ENCODE results near the gene PRDX5.
"Not testable (repeated sequence)": the region's sequence is repeated elsewhere in the genome, so short reads cannot be mapped to it uniquely, and the experiment has no call there.

Gene PRDX5

DNA sequence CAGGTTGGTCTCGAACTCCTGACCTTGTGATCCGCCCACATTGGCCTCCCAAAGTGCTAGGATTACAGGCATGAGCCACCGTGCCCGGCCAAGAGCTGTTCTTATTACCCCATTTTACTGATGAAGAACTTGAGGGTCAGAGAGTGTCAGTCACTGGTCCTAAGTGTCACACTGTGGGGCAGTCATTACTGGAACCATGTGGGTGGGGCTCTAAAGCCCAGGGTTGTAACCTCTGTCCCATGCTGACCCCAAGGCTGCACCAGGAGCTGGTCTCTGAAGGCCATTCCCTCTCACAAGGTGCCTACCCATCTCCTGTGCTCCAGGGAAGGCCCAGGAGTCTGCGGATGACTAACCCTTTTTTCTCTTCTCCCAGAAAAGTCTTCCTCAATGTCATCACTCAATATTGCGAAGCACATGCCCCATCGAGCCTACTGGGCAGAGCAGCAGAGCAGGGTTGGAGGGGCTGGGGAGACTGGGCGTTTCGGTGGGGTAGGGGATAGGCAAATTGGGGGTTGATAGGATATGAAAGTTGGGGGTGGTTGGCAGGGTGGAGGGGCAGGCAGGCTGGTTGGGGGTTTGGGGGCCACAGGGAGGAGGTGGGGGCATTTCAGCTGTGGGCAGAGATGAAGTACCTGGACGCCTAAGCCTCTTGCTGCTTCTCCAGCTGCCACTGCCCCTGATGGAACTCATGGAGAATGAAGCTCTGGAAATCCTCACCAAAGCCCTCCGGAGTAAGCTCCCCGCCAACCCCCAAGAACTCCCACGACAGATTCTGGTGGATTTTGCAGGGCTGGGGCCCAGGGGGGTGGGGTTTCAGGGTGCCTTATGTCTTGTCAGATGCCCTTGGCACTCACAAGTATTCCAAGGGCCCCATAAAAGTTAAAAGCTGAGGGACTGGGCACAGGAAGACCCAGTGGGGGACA lies 14.6 kb upstream of the PRDX5 start:
- no peak overlapping the region for H3K27ac ChIP-seq (ENCODE audit: low read length)
- H3K9ac ChIP-seq (ENCODE audit: low read length), result no peak overlapping the region

DNA sequence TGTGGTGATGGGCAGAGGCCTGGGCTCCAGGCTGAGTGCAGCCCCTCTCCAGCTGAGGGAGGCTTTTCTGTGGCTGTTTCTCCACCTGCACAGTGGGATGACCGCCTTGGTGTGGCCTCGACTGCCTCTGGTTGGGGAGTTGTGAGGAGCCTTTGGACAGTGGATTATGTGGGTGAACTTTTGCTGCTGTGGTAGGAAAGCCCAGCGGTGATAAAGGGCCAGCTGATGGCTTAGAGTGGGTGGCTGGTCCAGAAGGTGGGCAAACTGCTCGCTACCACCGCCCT lies 13.9 kb upstream of the PRDX5 start:
- H3K27ac ChIP-seq (ENCODE audit: low read length), result no peak overlapping the region
- no peaks in the 10 kb centered on the region for H3K36me3 ChIP-seq (ENCODE audit: control insufficient read depth, low read depth, low read length)
- H3K27me3 ChIP-seq (ENCODE audit: control insufficient read depth, insufficient read depth, low read length), result peaks cover 31% of the 10 kb centered on the region
- H3K4me3 ChIP-seq (ENCODE audit: low read length), result peak overlapping the region; percentile 66
- no peaks in the 10 kb centered on the region for H3K9me3 ChIP-seq (ENCODE audit: control insufficient read depth, low read depth, low read length)
- peaks cover 10% of the 10 kb centered on the region for H3K4me1 ChIP-seq (ENCODE audit: control insufficient read depth, low read depth, low read length)
- H3K9ac ChIP-seq (ENCODE audit: low read length), result peak overlapping the region; percentile 83

More for the DNA sequence above, 14.6 kb upstream of the PRDX5 start:
- H3K27me3 ChIP-seq (ENCODE audit: control insufficient read depth, insufficient read depth, low read length), result peaks cover 37% of the 10 kb centered on the region
- no peaks in the 10 kb centered on the region for H3K9me3 ChIP-seq (ENCODE audit: control insufficient read depth, low read depth, low read length)
- no peaks in the 10 kb centered on the region for H3K36me3 ChIP-seq (ENCODE audit: control insufficient read depth, low read depth, low read length)
- peak overlapping the region; percentile 66 for H3K4me3 ChIP-seq (ENCODE audit: low read length)
- H3K4me1 ChIP-seq (ENCODE audit: control insufficient read depth, low read depth, low read length), result peaks cover 10% of the 10 kb centered on the region

DNA sequence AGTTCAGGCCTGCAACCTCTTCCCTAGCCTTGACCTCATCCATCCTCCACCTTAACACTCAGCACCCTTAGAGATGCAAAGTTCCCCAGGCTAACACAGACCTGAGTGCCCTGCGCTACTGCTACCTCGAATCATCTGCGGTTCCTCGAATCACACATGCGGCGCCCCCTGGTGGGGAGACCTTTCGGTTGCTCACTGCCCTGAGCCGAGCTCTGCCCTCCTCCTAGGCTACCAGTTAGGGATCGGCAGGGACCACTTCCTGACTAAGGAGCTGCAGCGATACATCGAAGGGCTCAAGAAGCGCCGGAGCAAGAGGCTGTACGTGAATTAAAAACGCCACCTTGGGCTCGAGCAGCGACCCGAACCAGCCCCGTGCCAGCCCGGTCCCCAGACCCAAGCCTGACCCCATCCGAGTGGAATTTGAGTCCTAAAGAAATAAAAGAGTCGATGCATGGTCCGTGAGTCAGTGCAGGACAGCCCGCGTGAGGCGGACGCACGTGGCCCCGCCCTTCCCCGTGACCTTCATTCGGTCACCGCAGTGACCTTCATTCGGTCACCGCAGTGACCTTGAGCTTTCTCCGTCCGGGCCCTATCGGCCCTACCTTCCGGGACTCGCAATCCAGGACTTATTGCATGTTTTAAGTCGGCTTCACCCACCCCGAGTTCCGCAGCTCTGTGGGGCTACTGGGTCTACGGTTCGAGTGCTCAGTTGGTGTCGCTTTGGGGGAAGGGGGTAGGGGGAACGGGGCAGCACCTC lies 13.4 kb upstream of the PRDX5 start:
- Histone ChIP-seq H3K4me3 (ENCODE audit: low read length) (peak overlapping the region; percentile 66), H3K9ac (ENCODE audit: low read length) (peak overlapping the region; percentile 83), H3K27ac (ENCODE audit: low read length) (peak overlapping the region; percentile 82), H3K27me3 (ENCODE audit: control insufficient read depth, insufficient read depth, low read length) (peaks cover 26% of the 10 kb centered on the region), H3K9me3 (ENCODE audit: control insufficient read depth, low read depth, low read length) (no peaks in the 10 kb centered on the region), H3K36me3 (ENCODE audit: control insufficient read depth, low read depth, low read length) (no peaks in the 10 kb centered on the region), H3K4me1 (ENCODE audit: control insufficient read depth, low read depth, low read length) (peaks cover 10% of the 10 kb centered on the region)

DNA sequence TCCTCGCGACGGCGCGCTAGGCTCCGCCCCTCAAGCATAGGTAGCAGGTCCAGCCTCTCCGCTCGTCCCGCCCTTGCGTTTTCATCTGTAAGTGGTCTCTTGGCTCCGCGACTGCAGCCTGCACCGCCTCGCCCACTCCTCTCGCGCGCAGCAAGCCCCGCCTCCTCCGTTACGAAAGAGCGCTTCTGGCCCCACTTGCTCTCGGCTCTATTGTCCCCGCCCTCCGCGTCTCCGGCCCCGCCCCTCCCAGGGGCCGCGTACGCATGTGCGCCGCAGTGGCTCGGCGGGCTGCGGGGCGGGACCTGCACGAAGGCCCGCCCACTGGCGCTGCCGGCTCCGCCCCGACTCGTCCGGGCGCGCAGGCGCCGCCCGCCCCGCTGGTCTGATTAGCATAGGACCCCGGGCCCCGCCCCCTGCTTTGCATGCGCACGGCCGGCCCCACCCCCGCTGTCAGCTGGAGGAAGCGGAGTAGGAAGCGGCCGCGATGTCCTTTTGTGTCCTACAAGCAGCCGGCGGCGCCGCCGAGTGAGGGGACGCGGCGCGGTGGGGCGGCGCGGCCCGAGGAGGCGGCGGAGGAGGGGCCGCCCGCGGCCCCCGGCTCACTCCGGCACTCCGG lies 12.7 kb upstream of the PRDX5 start, which contains the start of gene ESRRA:
ESRRA (plus strand) TSS at position 450 of the 616 bp plus-strand sequence. CDS start 1,656 bp downstream, outside the sequence.
- peaks cover 19% of the 10 kb centered on the region for H3K27me3 ChIP-seq (ENCODE audit: control insufficient read depth, insufficient read depth, low read length)
- peak within 1 kb of the TSS; percentile 83 for H3K9ac ChIP-seq (ENCODE audit: low read length)
- H3K27ac ChIP-seq (ENCODE audit: low read length), result peak within 1 kb of the TSS; percentile 82
- H3K9me3 ChIP-seq (ENCODE audit: control insufficient read depth, low read depth, low read length), result no peaks in the 10 kb centered on the region
- peak within 1 kb of the TSS; percentile 80 for H3K4me3 ChIP-seq (ENCODE audit: low read length)
- H3K36me3 ChIP-seq (ENCODE audit: control insufficient read depth, low read depth, low read length), result no peaks in the 10 kb centered on the region
- peaks cover 10% of the 10 kb centered on the region for H3K4me1 ChIP-seq (ENCODE audit: control insufficient read depth, low read depth, low read length)

DNA sequence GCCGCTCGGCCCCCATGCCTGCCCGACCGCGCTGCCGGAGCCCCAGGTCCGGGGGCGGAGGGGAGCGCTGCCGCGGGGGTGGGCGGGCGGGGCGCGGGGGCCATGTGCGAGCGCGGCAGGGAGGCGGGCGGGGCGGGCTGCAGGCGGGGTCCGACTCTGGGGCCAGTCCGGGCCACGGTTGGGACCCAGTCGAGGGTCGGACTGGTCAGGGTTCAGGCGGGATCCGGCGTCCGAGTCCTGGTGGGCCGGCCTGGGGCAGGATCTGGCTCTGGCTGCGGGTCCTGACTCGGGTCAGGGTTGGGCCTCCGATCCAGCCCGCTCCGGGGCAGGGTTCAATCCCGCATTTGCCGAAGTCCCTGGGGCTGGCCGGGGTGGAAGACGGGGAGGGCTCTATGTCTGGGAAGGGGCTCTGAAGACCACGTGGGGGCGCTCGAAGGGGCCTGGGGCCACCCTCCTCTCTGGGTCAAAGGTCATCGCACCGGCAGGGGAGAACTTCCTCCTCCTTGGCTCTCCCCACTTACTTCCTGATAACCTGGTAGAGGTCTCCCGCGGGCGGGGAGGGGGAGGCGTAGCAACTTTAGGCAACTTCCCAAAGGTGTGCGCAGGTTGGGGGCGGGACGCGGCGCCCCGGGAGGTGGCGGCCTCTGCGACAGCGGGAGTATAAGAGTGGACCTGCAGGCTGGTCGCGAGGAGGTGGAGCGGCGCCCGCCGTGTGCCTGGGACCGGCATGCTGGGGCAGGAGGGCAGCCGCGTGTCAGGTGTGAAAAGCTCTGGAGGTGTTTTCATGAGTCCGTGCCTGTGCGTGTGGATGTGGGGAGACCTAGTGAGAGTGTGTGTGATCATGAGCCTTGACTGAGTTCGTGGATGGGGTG lies 12.0 kb upstream of the PRDX5 start:
- Histone ChIP-seq H3K9ac (ENCODE audit: low read length) (peak overlapping the region; percentile 82), H3K36me3 (ENCODE audit: control insufficient read depth, low read depth, low read length) (no peaks in the 10 kb centered on the region), H3K4me1 (ENCODE audit: control insufficient read depth, low read depth, low read length) (peaks cover 10% of the 10 kb centered on the region), H3K27me3 (ENCODE audit: control insufficient read depth, insufficient read depth, low read length) (peaks cover 11% of the 10 kb centered on the region), H3K9me3 (ENCODE audit: control insufficient read depth, low read depth, low read length) (no peaks in the 10 kb centered on the region), H3K27ac (ENCODE audit: low read length) (no peak overlapping the region), H3K4me3 (ENCODE audit: low read length) (peak overlapping the region; percentile 80)

DNA sequence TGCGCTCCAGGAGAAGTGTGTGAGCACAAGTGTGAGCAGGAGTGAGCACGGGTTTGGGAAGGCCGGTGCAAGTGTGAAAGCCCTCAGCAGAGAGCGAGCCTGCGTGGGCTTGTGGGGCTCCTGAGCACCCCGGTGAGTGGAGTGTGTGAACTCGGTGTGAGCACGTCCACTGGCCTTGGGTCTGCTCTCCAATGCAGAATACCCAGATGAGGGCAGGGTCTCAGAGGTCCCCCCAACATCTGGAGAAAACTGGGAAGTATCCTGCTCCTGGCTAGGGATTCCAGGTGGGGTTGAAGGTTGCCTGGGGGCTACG lies 11.4 kb upstream of the PRDX5 start:
- Histone ChIP-seq H3K9me3 (ENCODE audit: control insufficient read depth, low read depth, low read length) (no peaks in the 10 kb centered on the region), H3K27ac (ENCODE audit: low read length) (no peak overlapping the region), H3K4me3 (ENCODE audit: low read length) (peak overlapping the region; percentile 80), H3K9ac (ENCODE audit: low read length) (peak overlapping the region; percentile 82), H3K27me3 (ENCODE audit: control insufficient read depth, insufficient read depth, low read length) (peaks cover 5% of the 10 kb centered on the region), H3K4me1 (ENCODE audit: control insufficient read depth, low read depth, low read length) (peaks cover 10% of the 10 kb centered on the region), H3K36me3 (ENCODE audit: control insufficient read depth, low read depth, low read length) (no peaks in the 10 kb centered on the region)

DNA sequence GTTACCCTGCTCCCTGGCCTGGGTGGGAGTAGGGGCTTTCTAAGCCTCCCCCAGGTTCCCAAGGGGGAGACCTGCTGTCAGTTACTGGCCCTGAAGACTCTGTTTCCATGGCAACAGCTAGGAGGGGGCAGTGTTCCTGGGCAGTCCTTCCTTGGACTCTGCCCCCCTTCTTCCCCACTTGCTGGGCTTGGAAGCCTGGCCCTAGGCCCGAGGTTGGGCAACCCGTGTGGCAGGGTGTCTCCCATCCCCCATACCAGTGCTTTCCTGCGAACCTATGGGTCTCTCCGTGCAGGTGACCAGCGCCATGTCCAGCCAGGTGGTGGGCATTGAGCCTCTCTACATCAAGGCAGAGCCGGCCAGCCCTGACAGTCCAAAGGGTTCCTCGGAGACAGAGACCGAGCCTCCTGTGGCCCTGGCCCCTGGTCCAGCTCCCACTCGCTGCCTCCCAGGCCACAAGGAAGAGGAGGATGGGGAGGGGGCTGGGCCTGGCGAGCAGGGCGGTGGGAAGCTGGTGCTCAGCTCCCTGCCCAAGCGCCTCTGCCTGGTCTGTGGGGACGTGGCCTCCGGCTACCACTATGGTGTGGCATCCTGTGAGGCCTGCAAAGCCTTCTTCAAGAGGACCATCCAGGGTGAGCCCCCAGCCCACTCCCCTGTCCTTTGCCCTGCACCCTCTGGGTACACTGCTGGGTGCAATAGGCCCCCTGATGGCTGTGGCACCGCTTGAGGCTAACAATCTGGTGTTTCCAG lies 10.9 kb upstream of the PRDX5 start:
- H3K27me3 ChIP-seq (ENCODE audit: control insufficient read depth, insufficient read depth, low read length), result no peaks in the 10 kb centered on the region
- H3K4me1 ChIP-seq (ENCODE audit: control insufficient read depth, low read depth, low read length), result peaks cover 10% of the 10 kb centered on the region
- H3K9me3 ChIP-seq (ENCODE audit: control insufficient read depth, low read depth, low read length), result no peaks in the 10 kb centered on the region
- H3K4me3 ChIP-seq (ENCODE audit: low read length), result peak overlapping the region; percentile 80
- no peaks in the 10 kb centered on the region for H3K36me3 ChIP-seq (ENCODE audit: control insufficient read depth, low read depth, low read length)
- peak overlapping the region; percentile 82 for H3K9ac ChIP-seq (ENCODE audit: low read length)
- no peak overlapping the region for H3K27ac ChIP-seq (ENCODE audit: low read length)

DNA sequence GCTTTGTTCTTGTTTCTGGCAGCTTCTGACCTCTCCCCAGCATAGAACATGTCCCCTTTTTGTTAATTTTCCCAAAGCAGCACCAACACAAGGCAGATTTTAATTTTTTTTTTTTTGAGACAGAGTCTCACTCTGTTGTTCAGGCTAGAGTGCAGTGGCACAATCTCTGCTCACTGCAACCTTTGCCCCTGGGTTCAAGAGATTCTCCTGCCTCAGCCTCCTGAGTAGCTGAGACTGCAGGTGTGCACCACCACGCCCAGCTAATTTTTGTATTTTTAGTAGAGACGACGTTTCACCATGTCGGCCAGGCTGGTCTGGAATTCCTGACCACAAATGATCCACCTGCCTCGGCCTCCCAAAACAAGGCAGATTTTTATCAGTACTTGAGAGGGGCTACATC lies 10.1 kb upstream of the PRDX5 start:
- not testable (repeated sequence) for H3K27me3 ChIP-seq (ENCODE audit: control insufficient read depth, insufficient read depth, low read length); H3K36me3 ChIP-seq (ENCODE audit: control insufficient read depth, low read depth, low read length); H3K9ac ChIP-seq (ENCODE audit: low read length); H3K27ac ChIP-seq (ENCODE audit: low read length); H3K9me3 ChIP-seq (ENCODE audit: control insufficient read depth, low read depth, low read length); H3K4me3 ChIP-seq (ENCODE audit: low read length)
- peaks cover 10% of the 10 kb centered on the region for H3K4me1 ChIP-seq (ENCODE audit: control insufficient read depth, low read depth, low read length)

DNA sequence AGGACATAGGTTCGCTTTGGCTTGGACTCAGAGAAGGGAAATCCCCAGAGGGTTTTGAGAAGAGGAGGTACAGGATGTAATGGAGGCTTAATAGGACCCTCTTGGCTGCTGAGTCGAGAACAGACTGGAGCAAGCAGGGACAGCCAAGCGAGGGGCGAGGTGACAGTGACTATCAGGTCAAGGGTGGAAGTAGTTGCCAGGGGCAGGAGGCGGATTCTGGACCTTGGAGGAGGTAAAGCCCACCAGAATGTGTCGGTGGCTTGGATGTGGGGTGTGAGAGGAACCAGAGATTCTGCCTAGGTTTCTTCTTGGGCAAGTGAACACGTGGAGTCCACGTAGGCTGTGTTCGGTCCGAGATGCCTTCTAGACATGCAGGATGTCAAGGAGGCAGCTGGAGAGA lies 5.0 kb upstream of the PRDX5 start:
- Histone ChIP-seq H3K27me3 (ENCODE audit: control insufficient read depth, insufficient read depth, low read length) (no peaks in the 10 kb centered on the region), H3K4me1 (ENCODE audit: control insufficient read depth, low read depth, low read length) (no peaks in the 10 kb centered on the region), H3K36me3 (ENCODE audit: control insufficient read depth, low read depth, low read length) (peaks cover 12% of the 10 kb centered on the region), H3K27ac (ENCODE audit: low read length) (no peak overlapping the region), H3K9ac (ENCODE audit: low read length) (no peak overlapping the region), H3K4me3 (ENCODE audit: low read length) (no peak overlapping the region), H3K9me3 (ENCODE audit: control insufficient read depth, low read depth, low read length) (no peaks in the 10 kb centered on the region)

DNA sequence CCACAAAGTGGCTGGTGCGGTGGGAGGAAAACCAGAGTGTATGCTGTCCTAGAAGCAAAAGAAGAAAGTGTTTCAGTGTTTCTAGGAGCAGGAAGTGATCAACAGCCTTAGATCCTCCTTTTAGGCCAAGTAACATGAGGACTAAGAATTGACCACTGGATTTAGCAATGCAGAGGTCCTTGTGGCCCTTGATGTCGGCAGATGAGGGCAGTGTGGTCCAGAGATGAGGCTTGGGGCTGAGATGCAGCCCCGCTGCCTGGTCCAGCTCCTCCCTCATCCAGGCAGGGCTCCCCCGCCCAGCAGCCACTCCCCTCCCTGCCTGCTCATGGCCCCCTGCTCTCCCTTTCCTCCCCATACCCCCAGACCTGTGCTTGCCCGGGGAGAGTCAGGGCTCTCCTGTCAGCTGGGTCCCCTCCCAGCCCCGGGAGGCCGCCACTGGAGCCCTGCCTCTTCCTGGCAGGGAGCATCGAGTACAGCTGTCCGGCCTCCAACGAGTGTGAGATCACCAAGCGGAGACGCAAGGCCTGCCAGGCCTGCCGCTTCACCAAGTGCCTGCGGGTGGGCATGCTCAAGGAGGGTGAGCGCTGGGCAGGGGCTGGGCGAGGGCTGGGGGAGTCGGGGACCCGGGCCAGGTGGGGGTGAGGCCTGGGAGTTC lies 4.3 kb upstream of the PRDX5 start:
- Histone ChIP-seq H3K9ac (ENCODE audit: low read length) (no peak overlapping the region), H3K4me1 (ENCODE audit: control insufficient read depth, low read depth, low read length) (no peaks in the 10 kb centered on the region), H3K27ac (ENCODE audit: low read length) (no peak overlapping the region), H3K27me3 (ENCODE audit: control insufficient read depth, insufficient read depth, low read length) (no peaks in the 10 kb centered on the region), H3K9me3 (ENCODE audit: control insufficient read depth, low read depth, low read length) (no peaks in the 10 kb centered on the region), H3K4me3 (ENCODE audit: low read length) (no peak overlapping the region), H3K36me3 (ENCODE audit: control insufficient read depth, low read depth, low read length) (peaks cover 12% of the 10 kb centered on the region)
